RWPE2 (cell line): ENCODE data around the gene SYT9.

ENCODE experiments used
- ATAC-seq: fragments of 200-7000 bp; cut with Tn5 transposase; 3 replicates; pipeline ENCODE4 v1.9.1; 2021; ENCODE audit warnings: low read depth
- DNase-seq: peaks from one replicate; pipeline ENCODE4 v3.0.0-alpha.2; 2020; ENCODE audit warnings: low spot score
- H3K27ac ChIP-seq: fragments of 450-650 bp; 2 replicates; pipeline ENCODE4 v1.5.1; 2017; ENCODE audit warnings: mild to moderate bottlenecking; ENCODE audit not compliant: poor library complexity, severe bottlenecking
- H3K27me3 ChIP-seq: fragments of 250-450 bp; sonication (Bioruptor Pico); 2 replicates; pipeline ENCODE4 v1.5.1; 2021; ENCODE audit warnings: mild to moderate bottlenecking, moderate library complexity; ENCODE audit not compliant: insufficient read depth, poor library complexity, severe bottlenecking
- H3K36me3 ChIP-seq: fragments of 250-450 bp; sonication (Bioruptor Pico); 2 replicates; pipeline ENCODE4 v1.5.1; 2020; ENCODE audit warnings: low read depth, mild to moderate bottlenecking, moderate library complexity
- H3K4me1 ChIP-seq: fragments of 250-450 bp; sonication (Bioruptor Pico); 2 replicates; pipeline ENCODE4 v1.5.1; 2021; ENCODE audit warnings: mild to moderate bottlenecking, moderate library complexity; ENCODE audit not compliant: insufficient read depth, poor library complexity, severe bottlenecking
- H3K4me3 ChIP-seq: fragments of 250-450 bp; sonication (Bioruptor Pico); 2 replicates; pipeline ENCODE4 v1.5.1; 2021; ENCODE audit warnings: mild to moderate bottlenecking, moderate library complexity; ENCODE audit not compliant: severe bottlenecking
- H3K9me3 ChIP-seq: fragments of 250-450 bp; sonication (Bioruptor Pico); 2 replicates; pipeline ENCODE4 v1.5.1; 2021; ENCODE audit warnings: mild to moderate bottlenecking, moderate library complexity; ENCODE audit not compliant: severe bottlenecking
- CTCF ChIP-seq: fragments of 450-650 bp; IDR thresholded peaks from one replicate; pipeline ENCODE4 v1.5.1; 2017; ENCODE audit warnings: mild to moderate bottlenecking, moderate library complexity; ENCODE audit not compliant: poor library complexity, severe bottlenecking

SYT9 gene

GRCh38 chr11:7251836-7252682 is at the start of gene SYT9:
SYT9 (plus strand) TSS chr11:7251904; CDS start chr11:7252187, 283 bp downstream.
- H3K36me3 ChIP-seq: no peaks in the 10 kb centered on the region
- DNase-seq (peak; percentile 57), ATAC-seq (peak; percentile 82)
- no peaks in the 10 kb centered on the region for H3K4me1 ChIP-seq
- H3K9me3 ChIP-seq: no peaks in the 10 kb centered on the region
- peaks cover 47% of the 10 kb centered on the region for H3K27me3 ChIP-seq
- peak within 1 kb of the TSS; percentile 24 for H3K4me3 ChIP-seq
- TF ChIP-seq CTCF: no peak
- H3K27ac ChIP-seq: no peak within 1 kb of the TSS

GRCh38 chr11:7202412-7202811 is 49.3 kb upstream of the SYT9 start:
- DNase-seq (no peak), ATAC-seq (no peak)
- H3K9me3 ChIP-seq: no peaks in the 10 kb centered on the region
- no peaks in the 10 kb centered on the region for H3K36me3 ChIP-seq
- TF ChIP-seq CTCF: no peak
- no peaks in the 10 kb centered on the region for H3K4me1 ChIP-seq
- no peak overlapping the region for H3K27ac ChIP-seq
- no peaks in the 10 kb centered on the region for H3K27me3 ChIP-seq
- no peak overlapping the region for H3K4me3 ChIP-seq

- Histone ChIP-seq H3K27me3 (no peaks in the 10 kb centered on the region), H3K27ac (no peak overlapping the region), H3K9me3 (no peaks in the 10 kb centered on the region), H3K4me3 (no peak overlapping the region), H3K36me3 (no peaks in the 10 kb centered on the region), H3K4me1 (no peaks in the 10 kb centered on the region)
- no peak for TF ChIP-seq CTCF
- DNase-seq (no peak), ATAC-seq (no peak)
These were observed 46.9 kb upstream of the SYT9 start for GRCh38 chr11:7204778-7205177.

GRCh38 chr11:7208391-7208790 is 43.3 kb upstream of the SYT9 start:
- no peak for TF ChIP-seq CTCF
- ATAC-seq: no peak
- Histone ChIP-seq H3K27ac (no peak overlapping the region), H3K4me1 (no peaks in the 10 kb centered on the region), H3K27me3 (no peaks in the 10 kb centered on the region), H3K4me3 (no peak overlapping the region), H3K9me3 (no peaks in the 10 kb centered on the region), H3K36me3 (no peaks in the 10 kb centered on the region)
- DNase-seq: no peak

- no peak for TF ChIP-seq CTCF
- H3K4me3 ChIP-seq: no peak overlapping the region
- no peaks in the 10 kb centered on the region for H3K36me3 ChIP-seq
- ATAC-seq: no peak
- H3K4me1 ChIP-seq: no peaks in the 10 kb centered on the region
- H3K27me3 ChIP-seq: peaks cover 9% of the 10 kb centered on the region
- H3K9me3 ChIP-seq: no peaks in the 10 kb centered on the region
- H3K27ac ChIP-seq: no peak overlapping the region
- DNase-seq: no peak
These were observed 32.2 kb upstream of the SYT9 start for GRCh38 chr11:7219491-7219890.
